Panc1 (cell line): Measurements from ENCODE around the gene TNNI3K. TPM values are rescaled to one million over a fixed set of nuclear protein-coding genes. Genes with fewer than 3 reads are reported as not detected.

ENCODE experiments used
- ATAC-seq: fragments of 200-7000 bp; cut with Tn5 transposase; 2 replicates; pipeline ENCODE4 v1.9.1; 2020; ENCODE audit warnings: mild to moderate bottlenecking, moderate library complexity
- BruUV-seq: library from RNA; stranded (reverse); fragments of 400-500 nt; replicated peaks from 2 replicates; lab custom pipeline; 2021; lab: Mats Ljungman, UMichigan
- CTCF ChIA-PET: fragments of 300-600 bp; sonication (Branson Sonifier 250); formaldehyde crosslinking; loops from one replicate; lab custom pipeline; 2022; ENCODE audit warnings: antibody characterized with exemption; lab: Charles Lee
- POLR2A ChIA-PET: fragments of 300-600 bp; sonication (Branson Sonifier 250); formaldehyde crosslinking; loops from one replicate; lab custom pipeline; 2022; ENCODE audit warnings: antibody characterized with exemption; lab: Charles Lee
- DNase-seq: peaks from one replicate; pipeline ENCODE4 v3.0.0-alpha.2; 2010; ENCODE audit warnings: low read depth, low spot score
- H3K27ac ChIP-seq: 2 replicates; pipeline ENCODE4 v1.5.1; 2011; ENCODE audit warnings: mild to moderate bottlenecking, low read length, inconsistent platforms
- H3K27me3 ChIP-seq: fragments of 200-500 bp; sonication (Bioruptor generic); 2 replicates; pipeline ENCODE4 v1.6.0; 2014; ENCODE audit warnings: low read length, inconsistent platforms; ENCODE audit not compliant: control insufficient read depth, insufficient read depth
- H3K36me3 ChIP-seq: fragments of 200-500 bp; sonication (Bioruptor generic); 2 replicates; pipeline ENCODE4 v1.5.1; 2014; ENCODE audit warnings: inconsistent platforms, mild to moderate bottlenecking, low read length, moderate library complexity; ENCODE audit not compliant: control insufficient read depth, insufficient read depth
- H3K4me1 ChIP-seq: 2 replicates; pipeline ENCODE4 v1.5.1; 2011; ENCODE audit warnings: inconsistent platforms, mild to moderate bottlenecking, low read length, moderate library complexity; ENCODE audit not compliant: control insufficient read depth, insufficient read depth
- H3K4me3 ChIP-seq, 2 experiments: 2 replicates each; pipeline ENCODE4 v1.5.1; 2011 to 2012; ENCODE audit warnings: low read depth in 2 of 2, low read length in 2 of 2, mild to moderate bottlenecking in 2 of 2, inconsistent platforms in 1 of 2, moderate library complexity in 1 of 2
- H3K9me3 ChIP-seq: fragments of 200-500 bp; sonication (Bioruptor generic); 2 replicates; pipeline ENCODE4 v1.5.1; 2014; ENCODE audit warnings: low read depth, mild to moderate bottlenecking, inconsistent platforms, low read length, moderate library complexity; ENCODE audit not compliant: control insufficient read depth, insufficient read depth
- CTCF ChIP-seq: fragments of 450-650 bp; IDR thresholded peaks from 2 replicates; pipeline ENCODE4 v1.5.1; 2017; ENCODE audit warnings: mild to moderate bottlenecking
- POLR2AphosphoS5 ChIP-seq: IDR thresholded peaks from 2 replicates; pipeline ENCODE4 v1.6.1; 2012; ENCODE audit warnings: mild to moderate bottlenecking, low read depth, low read length, moderate library complexity
- SIN3A ChIP-seq: IDR thresholded peaks from 2 replicates; pipeline ENCODE4 v1.6.1; 2012; ENCODE audit warnings: low read depth, mild to moderate bottlenecking, low read length, moderate library complexity, borderline replicate concordance; ENCODE audit not compliant: insufficient read depth
- TCF7L2 ChIP-seq: IDR thresholded peaks from 2 replicates; pipeline ENCODE4 v1.6.1; 2011; ENCODE audit warnings: mild to moderate bottlenecking, low read depth, low read length, inconsistent platforms
- in situ Hi-C: cut with HindIII; loops from 2 replicates; pipeline ENCODE4 v1.10.0; 2016; ENCODE audit warnings: low sequenced_read_pairs, low pct_unique_long_range_greater_than_20kb
- intact Hi-C: fragments of 100-400 bp; cut with micrococcal nuclease; formaldehyde crosslinking; loops from one replicate; pipeline ENCODE4 v1.10.0; 2022; ENCODE audit not compliant: unreplicated experiment
- total RNA-seq: library from RNA; stranded (reverse); gene quantifications from one replicate; pipeline ENCODE4 v1.2.1, GENCODE V29; 2021; ENCODE audit not compliant: unreplicated experiment
- TF ChIP-seq, protein P1 (sequence below), 2 experiments: IDR thresholded peaks; 2 replicates each; pipeline ENCODE4 v1.6.1; 2011 to 2012; ENCODE audit warnings: low read depth in 2 of 2, control low read depth in 1 of 2, low read length in 1 of 2, mild to moderate bottlenecking in 1 of 2, moderate library complexity in 1 of 2; ENCODE audit not compliant: insufficient read depth in 1 of 2

The TNNI3K gene
- total RNA-seq, 1 experiment from 2014 or later, result not detected

GRCh38 chr1:74504933-74505512 lies 269.8 kb downstream of the TNNI3K start:
- in situ Hi-C loops, result no loop called here
- H3K27ac ChIP-seq, result no peak overlapping the region
- no peak for ATAC-seq

GRCh38 chr1:74505928-74506710 lies 270.9 kb downstream of the TNNI3K start:
- Histone ChIP-seq H3K9me3 (no peaks in the 10 kb centered on the region), H3K4me3 (no peak overlapping the region), H3K27me3 (no peaks in the 10 kb centered on the region), H3K4me1 (no peaks in the 10 kb centered on the region), H3K27ac (no peak overlapping the region), H3K36me3 (no peaks in the 10 kb centered on the region)
- no peak for DNase-seq
- ChIA-PET POLR2A (no interaction called here), CTCF (no interaction called here)
- no TSS peak for BruUV-seq
- intact Hi-C loops (loop anchor here (10.0 kb wide), 1 partner anchor 179 kb away; no protein-coding TSS in a partner anchor), in situ Hi-C loops (no loop called here)
- no peak for TF ChIP-seq POLR2AphosphoS5
- TF ChIP-seq CTCF, result no peak
- no peak for TF ChIP-seq TCF7L2
- TF ChIP-seq SIN3A, result no peak
- TF ChIP-seq, protein P1, sequence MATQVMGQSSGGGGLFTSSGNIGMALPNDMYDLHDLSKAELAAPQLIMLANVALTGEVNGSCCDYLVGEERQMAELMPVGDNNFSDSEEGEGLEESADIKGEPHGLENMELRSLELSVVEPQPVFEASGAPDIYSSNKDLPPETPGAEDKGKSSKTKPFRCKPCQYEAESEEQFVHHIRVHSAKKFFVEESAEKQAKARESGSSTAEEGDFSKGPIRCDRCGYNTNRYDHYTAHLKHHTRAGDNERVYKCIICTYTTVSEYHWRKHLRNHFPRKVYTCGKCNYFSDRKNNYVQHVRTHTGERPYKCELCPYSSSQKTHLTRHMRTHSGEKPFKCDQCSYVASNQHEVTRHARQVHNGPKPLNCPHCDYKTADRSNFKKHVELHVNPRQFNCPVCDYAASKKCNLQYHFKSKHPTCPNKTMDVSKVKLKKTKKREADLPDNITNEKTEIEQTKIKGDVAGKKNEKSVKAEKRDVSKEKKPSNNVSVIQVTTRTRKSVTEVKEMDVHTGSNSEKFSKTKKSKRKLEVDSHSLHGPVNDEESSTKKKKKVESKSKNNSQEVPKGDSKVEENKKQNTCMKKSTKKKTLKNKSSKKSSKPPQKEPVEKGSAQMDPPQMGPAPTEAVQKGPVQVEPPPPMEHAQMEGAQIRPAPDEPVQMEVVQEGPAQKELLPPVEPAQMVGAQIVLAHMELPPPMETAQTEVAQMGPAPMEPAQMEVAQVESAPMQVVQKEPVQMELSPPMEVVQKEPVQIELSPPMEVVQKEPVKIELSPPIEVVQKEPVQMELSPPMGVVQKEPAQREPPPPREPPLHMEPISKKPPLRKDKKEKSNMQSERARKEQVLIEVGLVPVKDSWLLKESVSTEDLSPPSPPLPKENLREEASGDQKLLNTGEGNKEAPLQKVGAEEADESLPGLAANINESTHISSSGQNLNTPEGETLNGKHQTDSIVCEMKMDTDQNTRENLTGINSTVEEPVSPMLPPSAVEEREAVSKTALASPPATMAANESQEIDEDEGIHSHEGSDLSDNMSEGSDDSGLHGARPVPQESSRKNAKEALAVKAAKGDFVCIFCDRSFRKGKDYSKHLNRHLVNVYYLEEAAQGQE (IDR thresholded peaks at IDR 0.05; ENCODE audit: insufficient read depth in 1 of 2, low read depth in 2 of 2, low read length in 1 of 2), result no peak
- ATAC-seq, result no peak

More at GRCh38 chr1:74504933-74505512, 269.8 kb downstream of the TNNI3K start:
- no peaks in the 10 kb centered on the region for H3K9me3 ChIP-seq
- no TSS peak for BruUV-seq
- DNase-seq, result no peak
- intact Hi-C loops, result loop anchor here (10.0 kb wide), 1 partner anchor 180 kb away; no protein-coding TSS in a partner anchor
- no peaks in the 10 kb centered on the region for H3K4me1 ChIP-seq
- POLR2A ChIA-PET, result no interaction called here
- CTCF ChIA-PET, result no interaction called here
- H3K36me3 ChIP-seq, result no peaks in the 10 kb centered on the region
- TF ChIP-seq SIN3A (no peak), TCF7L2 (no peak), CTCF (no peak), POLR2AphosphoS5 (no peak)
- TF ChIP-seq, protein P1 (IDR thresholded peaks at IDR 0.05; ENCODE audit: insufficient read depth in 1 of 2, low read depth in 2 of 2, low read length in 1 of 2), result no peak
- H3K4me3 ChIP-seq, result no peak overlapping the region
- H3K27me3 ChIP-seq, result no peaks in the 10 kb centered on the region
